Measurements from ENCODE around the gene RPS21. TPM values are rescaled to one million over a fixed set of nuclear protein-coding genes. Genes with fewer than 3 reads are reported as not detected.

Gene RPS21
- polyA plus RNA-seq, 1 of the 3 experiments (the other 2 are of a cell fraction), result 16,625 TPM

DNA sequence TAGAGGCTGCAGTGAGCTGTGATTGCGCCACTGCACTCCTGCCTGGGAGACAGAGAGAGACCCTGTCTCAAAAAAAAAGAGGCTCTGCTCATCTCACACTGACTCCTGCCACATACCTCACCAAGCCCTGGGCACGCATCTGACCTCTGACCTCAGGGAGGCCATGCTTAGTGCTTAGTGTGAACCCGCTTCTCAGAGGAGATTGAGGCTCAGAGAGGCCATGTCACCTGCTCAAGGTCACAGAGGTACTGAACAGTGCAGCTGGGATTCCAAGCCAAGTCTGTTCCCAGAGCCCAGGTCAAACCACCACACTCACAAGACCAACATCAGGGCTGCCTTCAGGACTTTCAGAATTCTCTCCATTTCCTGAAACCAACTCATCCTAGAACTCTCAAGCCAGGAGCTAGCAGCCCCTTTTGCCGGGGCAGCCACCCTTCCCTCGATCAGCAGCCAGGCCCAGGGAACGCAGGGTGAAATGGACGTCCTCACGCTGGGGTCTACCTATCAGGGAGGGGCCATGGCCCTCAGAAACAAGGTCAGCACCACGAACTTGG lies 17.3 kb downstream of the RPS21 start (continued):
- TF ChIP-seq, protein P1, sequence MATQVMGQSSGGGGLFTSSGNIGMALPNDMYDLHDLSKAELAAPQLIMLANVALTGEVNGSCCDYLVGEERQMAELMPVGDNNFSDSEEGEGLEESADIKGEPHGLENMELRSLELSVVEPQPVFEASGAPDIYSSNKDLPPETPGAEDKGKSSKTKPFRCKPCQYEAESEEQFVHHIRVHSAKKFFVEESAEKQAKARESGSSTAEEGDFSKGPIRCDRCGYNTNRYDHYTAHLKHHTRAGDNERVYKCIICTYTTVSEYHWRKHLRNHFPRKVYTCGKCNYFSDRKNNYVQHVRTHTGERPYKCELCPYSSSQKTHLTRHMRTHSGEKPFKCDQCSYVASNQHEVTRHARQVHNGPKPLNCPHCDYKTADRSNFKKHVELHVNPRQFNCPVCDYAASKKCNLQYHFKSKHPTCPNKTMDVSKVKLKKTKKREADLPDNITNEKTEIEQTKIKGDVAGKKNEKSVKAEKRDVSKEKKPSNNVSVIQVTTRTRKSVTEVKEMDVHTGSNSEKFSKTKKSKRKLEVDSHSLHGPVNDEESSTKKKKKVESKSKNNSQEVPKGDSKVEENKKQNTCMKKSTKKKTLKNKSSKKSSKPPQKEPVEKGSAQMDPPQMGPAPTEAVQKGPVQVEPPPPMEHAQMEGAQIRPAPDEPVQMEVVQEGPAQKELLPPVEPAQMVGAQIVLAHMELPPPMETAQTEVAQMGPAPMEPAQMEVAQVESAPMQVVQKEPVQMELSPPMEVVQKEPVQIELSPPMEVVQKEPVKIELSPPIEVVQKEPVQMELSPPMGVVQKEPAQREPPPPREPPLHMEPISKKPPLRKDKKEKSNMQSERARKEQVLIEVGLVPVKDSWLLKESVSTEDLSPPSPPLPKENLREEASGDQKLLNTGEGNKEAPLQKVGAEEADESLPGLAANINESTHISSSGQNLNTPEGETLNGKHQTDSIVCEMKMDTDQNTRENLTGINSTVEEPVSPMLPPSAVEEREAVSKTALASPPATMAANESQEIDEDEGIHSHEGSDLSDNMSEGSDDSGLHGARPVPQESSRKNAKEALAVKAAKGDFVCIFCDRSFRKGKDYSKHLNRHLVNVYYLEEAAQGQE (IDR thresholded peaks at IDR 0.05; ENCODE audit: low read depth, low read length), result no peak
- TF ChIP-seq RXRA (IDR thresholded peaks at IDR 0.05; ENCODE audit: borderline replicate concordance, low read depth) (no peak), SIN3A (IDR thresholded peaks at IDR 0.05; ENCODE audit: borderline replicate concordance, low read depth, low read length) (no peak), MXI1 (IDR thresholded peaks at IDR 0.05; ENCODE audit: low read depth, low read length) (no peak), TCF12 (IDR thresholded peaks at IDR 0.05) (no peak), MEF2A (IDR thresholded peaks at IDR 0.05; ENCODE audit: borderline replicate concordance, low read depth) (no peak), TAF1 (IDR thresholded peaks at IDR 0.05; ENCODE audit: borderline replicate concordance, low read depth, low read length) (no peak), CHD2 (IDR thresholded peaks at IDR 0.05; ENCODE audit: low read length, partially characterized antibody) (no peak)

DNA sequence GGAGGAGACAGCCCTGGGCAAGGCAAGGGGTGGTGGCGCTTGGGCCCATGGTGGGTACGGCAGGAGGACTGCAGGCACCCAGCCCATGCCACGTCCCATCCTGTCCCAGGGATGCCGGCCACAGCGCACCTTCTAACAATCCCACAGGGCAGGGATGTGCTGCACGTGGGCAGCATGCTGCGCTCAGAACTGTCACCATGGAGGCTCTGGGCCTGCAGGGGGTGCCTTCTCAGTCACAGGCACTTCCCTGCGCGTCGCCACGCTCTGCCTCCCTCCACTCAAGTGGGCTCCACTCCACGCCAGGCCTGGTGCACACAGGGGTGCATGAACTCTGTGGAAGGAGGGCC lies 17.8 kb downstream of the RPS21 start:
- H3K27ac ChIP-seq (ENCODE audit: low read depth in 2 of 2, low read length in 1 of 2), result no peak overlapping the region
- H3K4me1 ChIP-seq (ENCODE audit: control insufficient read depth in 1 of 2, insufficient read depth in 2 of 2, low read depth in 1 of 2, low read length in 1 of 2), result peaks cover 0 to 50% of the 10 kb centered on the region in 2 experiments; a peak in 1 of 4 replicates
- ChIA-PET CTCF (interaction anchor here (0.9 to 2.2 kb wide), 10 partner anchors 11 to 350 kb away, joined by 3 to 13 read pairs (median 4); partner anchors contain the start of genes ADRM1 and LAMA5), POLR2A (no interaction called here)
- H3K4me3 ChIP-seq (ENCODE audit: low read depth in 2 of 2, low read length in 1 of 2), result no peak overlapping the region; a peak in 1 of 4 replicates
- H3K36me3 ChIP-seq (replicated peaks in 1 of 2; ENCODE audit: control insufficient read depth in 1 of 2, insufficient read depth in 2 of 2, low read length in 1 of 2), result no peaks in the 10 kb centered on the region
- 86% methylated on average over 6 of the region's 12 CpGs for WGBS (ENCODE audit: low lambda C conversion rate)
- no peak overlapping the region for H2AFZ ChIP-seq (ENCODE audit: low read depth)
- H3K9ac ChIP-seq, result no peak overlapping the region
- no peak for TF ChIP-seq RCOR1 (IDR thresholded peaks at IDR 0.05; ENCODE audit: low read length)
- TF ChIP-seq GATA2 (CRISPR knock-in tag; IDR thresholded peaks at IDR 0.05), result no peak
- TF ChIP-seq, protein P2, sequence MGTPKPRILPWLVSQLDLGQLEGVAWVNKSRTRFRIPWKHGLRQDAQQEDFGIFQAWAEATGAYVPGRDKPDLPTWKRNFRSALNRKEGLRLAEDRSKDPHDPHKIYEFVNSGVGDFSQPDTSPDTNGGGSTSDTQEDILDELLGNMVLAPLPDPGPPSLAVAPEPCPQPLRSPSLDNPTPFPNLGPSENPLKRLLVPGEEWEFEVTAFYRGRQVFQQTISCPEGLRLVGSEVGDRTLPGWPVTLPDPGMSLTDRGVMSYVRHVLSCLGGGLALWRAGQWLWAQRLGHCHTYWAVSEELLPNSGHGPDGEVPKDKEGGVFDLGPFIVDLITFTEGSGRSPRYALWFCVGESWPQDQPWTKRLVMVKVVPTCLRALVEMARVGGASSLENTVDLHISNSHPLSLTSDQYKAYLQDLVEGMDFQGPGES (IDR thresholded peaks at IDR 0.05; ENCODE audit: low read depth, low read length), result no peak
- TF ChIP-seq, protein P3, sequence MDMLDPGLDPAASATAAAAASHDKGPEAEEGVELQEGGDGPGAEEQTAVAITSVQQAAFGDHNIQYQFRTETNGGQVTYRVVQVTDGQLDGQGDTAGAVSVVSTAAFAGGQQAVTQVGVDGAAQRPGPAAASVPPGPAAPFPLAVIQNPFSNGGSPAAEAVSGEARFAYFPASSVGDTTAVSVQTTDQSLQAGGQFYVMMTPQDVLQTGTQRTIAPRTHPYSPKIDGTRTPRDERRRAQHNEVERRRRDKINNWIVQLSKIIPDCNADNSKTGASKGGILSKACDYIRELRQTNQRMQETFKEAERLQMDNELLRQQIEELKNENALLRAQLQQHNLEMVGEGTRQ (IDR thresholded peaks at IDR 0.05; ENCODE audit: borderline replicate concordance, low read depth, low read length), result no peak
- no peak for TF ChIP-seq FOXJ3 (CRISPR knock-in tag; IDR thresholded peaks at IDR 0.05)
- no peak for TF ChIP-seq RAD21 (IDR thresholded peaks at IDR 0.05; ENCODE audit: low read length)
- no peak for TF ChIP-seq POLR2AphosphoS5 (IDR thresholded peaks at IDR 0.05; ENCODE audit: low read depth, low read length)
- TF ChIP-seq SMC3 (IDR thresholded peaks at IDR 0.05; ENCODE audit: low read depth, low read length), result no peak
- no peak for TF ChIP-seq SIN3A (IDR thresholded peaks at IDR 0.05; ENCODE audit: borderline replicate concordance, low read depth, low read length)
- no peak for TF ChIP-seq FOSL2 (IDR thresholded peaks at IDR 0.05; ENCODE audit: borderline replicate concordance, low read depth)
- no peak for TF ChIP-seq TCF12 (IDR thresholded peaks at IDR 0.05)
- TF ChIP-seq CHD2 (IDR thresholded peaks at IDR 0.05; ENCODE audit: low read length, partially characterized antibody), result no peak
- TF ChIP-seq ELF1 (IDR thresholded peaks at IDR 0.05), result no peak
- TF ChIP-seq TAF1 (IDR thresholded peaks at IDR 0.05; ENCODE audit: borderline replicate concordance, low read depth, low read length), result no peak
- no peak for TF ChIP-seq MXI1 (IDR thresholded peaks at IDR 0.05; ENCODE audit: low read depth, low read length)
- TF ChIP-seq JUND (IDR thresholded peaks at IDR 0.05), result no peak
- TF ChIP-seq RFX5 (IDR thresholded peaks at IDR 0.05; ENCODE audit: low read length), result no peak
- no peak for TF ChIP-seq FOXM1 (IDR thresholded peaks at IDR 0.05; ENCODE audit: low read depth)
- peaks cover 10% of the 10 kb centered on the region; the same call in 1 of the 2 replicates for H3K79me2 ChIP-seq (ENCODE audit: insufficient read depth)
- peaks cover 5% of the 10 kb centered on the region; the same call in 1 of the 2 replicates for H4K20me1 ChIP-seq (ENCODE audit: insufficient read depth)
- no peaks in the 10 kb centered on the region for H3K9me3 ChIP-seq
- no peaks in the 10 kb centered on the region for H3F3A ChIP-seq (replicated peaks; ENCODE audit: insufficient read depth)
- no peaks in the 10 kb centered on the region for H3K9me2 ChIP-seq
- no peaks in the 10 kb centered on the region for H3K27me3 ChIP-seq (ENCODE audit: insufficient read depth)
- no peak for DNase-seq
- H3K4me2 ChIP-seq, result no peak overlapping the region
